Activated T-cell treated with anti-CD3 and anti-CD28 coated beads, Interleukin-2, amount 50 U/mL, for 1 hour (primary cell): ENCODE data around the gene ISG15.
"Not testable (repeated sequence)": the region's sequence is repeated elsewhere in the genome, so short reads cannot be mapped to it uniquely, and the experiment has no call there.

Experiments used
- DNase-seq: peaks from one replicate; pipeline ENCODE4 v3.0.0-alpha.2; 2020

The ISG15 gene

DNA sequence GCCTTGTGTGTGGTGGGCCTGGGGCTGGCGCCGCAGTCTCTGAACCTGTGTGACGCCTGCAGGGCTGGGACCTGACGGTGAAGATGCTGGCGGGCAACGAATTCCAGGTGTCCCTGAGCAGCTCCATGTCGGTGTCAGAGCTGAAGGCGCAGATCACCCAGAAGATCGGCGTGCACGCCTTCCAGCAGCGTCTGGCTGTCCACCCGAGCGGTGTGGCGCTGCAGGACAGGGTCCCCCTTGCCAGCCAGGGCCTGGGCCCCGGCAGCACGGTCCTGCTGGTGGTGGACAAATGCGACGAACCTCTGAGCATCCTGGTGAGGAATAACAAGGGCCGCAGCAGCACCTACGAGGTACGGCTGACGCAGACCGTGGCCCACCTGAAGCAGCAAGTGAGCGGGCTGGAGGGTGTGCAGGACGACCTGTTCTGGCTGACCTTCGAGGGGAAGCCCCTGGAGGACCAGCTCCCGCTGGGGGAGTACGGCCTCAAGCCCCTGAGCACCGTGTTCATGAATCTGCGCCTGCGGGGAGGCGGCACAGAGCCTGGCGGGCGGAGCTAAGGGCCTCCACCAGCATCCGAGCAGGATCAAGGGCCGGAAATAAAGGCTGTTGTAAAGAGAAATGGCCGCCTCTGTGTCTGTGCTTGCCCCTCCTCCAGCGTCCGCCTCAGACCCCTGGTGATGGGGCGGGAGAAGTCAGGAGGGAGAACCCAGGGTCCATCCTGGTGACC is 788 bp downstream of the ISG15 start:
- peak; percentile 52 for DNase-seq

DNA sequence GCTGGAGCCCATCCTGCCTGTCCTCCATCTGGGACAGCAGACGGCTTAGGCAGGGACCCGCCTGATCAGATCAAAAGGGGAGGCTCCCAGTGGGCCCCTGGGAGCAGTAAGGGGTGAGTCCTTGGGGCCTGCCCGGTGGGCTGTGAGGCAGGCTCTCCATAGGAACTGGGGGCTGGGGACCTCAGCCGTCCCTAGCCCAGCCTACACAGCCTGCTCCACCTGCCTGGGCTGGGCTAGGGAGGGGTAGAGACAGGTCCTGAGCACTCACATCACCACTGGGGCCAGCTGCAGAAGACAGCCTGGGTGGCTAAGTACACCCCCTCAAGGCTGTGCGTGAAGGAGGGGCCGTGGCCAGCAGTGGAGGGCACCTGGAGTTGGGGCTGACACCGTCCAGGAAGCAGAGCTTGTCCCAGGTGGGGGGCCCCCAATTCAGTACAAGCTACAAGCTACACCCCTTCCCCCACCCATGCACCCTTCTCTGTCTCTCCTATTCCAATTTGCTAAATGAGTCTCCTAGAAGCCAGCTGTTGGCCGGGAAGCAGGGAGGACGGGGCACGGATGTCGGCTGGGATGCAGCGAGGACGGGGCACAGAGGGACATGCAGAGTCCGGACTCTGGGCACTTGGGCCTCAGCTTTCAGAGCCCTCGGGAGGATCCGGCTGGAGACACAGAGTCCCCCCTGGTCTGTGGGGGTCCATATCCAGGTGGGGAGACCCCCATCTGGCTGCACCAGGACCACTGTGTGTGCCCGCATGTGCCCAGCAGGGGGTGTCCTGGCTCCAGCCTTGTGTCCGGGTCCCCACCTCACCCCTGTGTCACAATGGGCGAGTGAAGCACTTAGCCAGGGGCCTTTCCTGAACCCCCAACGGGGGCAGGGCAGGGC is 1.7 kb downstream of the ISG15 start:
- peak; percentile 29 for DNase-seq

GRCh38 chr1:1017397-1018320 is 4.4 kb downstream of the ISG15 start:
- not testable (repeated sequence) for DNase-seq

DNA sequence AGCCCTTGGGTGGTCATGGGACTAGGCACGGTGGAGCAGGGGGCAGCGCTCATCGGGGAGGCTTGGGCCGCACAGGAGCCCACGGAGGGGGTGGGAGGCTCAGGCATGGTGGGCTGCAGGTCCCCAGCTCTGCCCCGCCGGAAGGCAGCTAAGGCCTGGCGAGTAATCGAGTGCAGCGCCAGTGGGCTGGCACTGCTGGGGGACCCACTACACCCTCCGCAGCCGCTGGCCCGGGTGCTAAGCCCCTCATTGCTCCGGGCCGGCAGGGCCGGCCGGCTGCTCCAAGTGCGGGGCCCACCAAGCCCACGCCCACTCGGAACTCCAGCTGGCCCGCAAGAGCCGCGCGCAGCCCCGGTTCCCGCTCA is 5.0 kb downstream of the ISG15 start:
- DNase-seq: not testable (repeated sequence)

DNA sequence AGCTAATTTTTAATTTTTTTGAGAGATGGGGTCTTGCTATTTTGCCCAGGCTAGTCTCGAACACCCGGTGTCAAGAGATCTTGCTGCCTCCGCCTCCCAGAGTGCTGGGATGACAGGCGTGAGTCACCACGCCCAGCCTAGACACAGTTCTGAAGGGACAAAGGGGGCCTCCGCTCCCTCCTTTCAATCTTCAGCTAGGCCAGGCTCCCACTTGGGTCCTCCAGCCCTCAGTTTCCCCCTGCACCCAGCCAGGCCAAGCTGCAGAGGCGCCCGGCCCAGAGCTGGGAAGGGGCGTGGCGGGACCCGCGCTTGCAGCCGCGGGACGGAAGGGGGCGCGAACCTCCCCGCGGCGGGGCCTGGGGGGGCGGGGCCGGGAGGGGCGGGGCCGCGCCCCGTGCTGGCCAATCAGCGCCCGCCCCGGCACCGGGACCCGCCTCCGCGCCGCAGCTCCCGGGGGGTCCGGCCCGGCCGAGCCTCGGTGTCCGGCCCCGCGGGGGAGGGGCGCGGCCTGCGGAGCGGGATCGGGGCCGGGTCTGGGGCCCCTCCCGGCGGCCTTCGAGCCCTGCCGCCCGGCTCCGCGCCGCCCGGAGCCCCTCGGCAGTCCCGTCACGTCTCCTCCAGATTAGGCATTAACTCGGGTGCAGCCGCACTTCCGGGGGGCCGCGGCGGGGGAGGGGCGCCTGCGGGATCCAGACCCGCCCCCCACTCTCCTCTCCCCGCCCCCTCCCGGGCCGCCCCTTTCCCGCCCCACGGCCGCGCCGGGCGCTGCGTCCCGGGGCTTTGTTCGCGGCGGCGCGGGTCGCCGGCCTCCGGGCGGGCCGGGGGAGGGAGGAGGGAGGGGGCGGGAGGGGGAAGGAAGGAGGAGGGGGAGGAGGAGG is 6.1 kb downstream of the ISG15 start:
- peak; percentile 85 for DNase-seq

DNA sequence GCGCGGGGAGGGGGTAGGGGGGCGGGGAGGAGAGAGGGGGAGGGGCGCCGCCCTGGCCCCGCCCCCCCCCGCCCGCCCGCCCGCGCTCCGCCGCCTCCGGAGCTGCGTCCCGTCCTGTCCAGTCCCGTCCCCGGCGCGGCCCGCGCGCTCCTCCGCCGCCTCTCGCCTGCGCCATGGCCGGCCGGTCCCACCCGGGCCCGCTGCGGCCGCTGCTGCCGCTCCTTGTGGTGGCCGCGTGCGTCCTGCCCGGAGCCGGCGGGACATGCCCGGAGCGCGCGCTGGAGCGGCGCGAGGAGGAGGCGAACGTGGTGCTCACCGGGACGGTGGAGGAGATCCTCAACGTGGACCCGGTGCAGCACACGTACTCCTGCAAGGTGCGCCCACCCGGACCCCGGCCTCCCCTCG is 6.7 kb downstream of the ISG15 start, which contains the start of gene AGRN:
Gene AGRN, plus strand, starts transcription at position 121 of the 405 bp plus-strand sequence. Its CDS starts 53 bp downstream, at position 174.
- DNase-seq: peak; percentile 68

DNA sequence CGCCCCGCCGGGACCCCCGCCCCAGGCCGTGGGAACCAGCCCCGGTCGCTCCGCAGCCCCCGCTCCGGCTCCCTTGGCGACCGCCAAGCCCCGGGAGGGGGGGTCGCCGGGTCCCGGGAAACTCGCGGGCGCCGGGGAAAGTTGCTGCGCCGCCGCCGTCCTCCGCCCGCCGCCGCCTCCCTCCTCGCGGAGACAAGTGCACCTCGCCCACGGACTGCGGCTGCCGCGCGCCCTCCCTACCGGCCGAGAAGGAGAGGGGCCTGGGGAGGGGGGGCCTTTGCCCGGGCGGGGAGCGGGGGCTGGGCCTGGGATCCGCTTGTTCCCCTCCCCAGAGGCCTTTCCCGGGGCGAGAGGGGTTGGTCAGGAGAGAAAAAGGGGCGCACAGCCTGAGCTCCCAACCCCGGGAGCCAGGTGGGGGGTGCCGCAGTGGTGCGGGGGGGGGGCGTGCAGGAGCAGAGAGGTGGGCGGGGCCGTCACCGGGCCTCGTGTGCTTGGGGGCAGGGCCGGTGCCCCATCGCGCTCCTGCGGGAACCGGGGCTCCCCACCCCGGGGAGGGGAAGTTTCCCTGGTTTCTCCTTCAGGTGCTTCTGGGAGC is 7.2 kb downstream of the ISG15 start:
- DNase-seq: peak; percentile 60

- DNase-seq: no peak
Measured at GRCh38 chr1:1021010-1021919, 8.0 kb downstream of the ISG15 start.

DNA sequence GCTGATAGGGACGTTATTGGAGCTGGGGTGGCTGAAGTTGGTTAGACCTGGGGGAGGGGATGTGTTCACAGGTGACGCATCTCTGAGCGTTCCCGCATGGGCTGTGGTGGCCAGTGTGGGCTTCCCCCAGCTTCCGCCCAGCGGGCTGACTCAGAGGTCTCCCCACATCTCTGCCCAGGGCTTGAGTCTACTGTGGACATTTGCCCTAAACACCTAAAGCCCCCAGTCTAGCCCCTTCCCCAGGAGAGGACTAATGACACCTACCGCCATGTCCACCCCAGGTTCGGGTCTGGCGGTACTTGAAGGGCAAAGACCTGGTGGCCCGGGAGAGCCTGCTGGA is 8.6 kb downstream of the ISG15 start:
- no peak for DNase-seq

DNA sequence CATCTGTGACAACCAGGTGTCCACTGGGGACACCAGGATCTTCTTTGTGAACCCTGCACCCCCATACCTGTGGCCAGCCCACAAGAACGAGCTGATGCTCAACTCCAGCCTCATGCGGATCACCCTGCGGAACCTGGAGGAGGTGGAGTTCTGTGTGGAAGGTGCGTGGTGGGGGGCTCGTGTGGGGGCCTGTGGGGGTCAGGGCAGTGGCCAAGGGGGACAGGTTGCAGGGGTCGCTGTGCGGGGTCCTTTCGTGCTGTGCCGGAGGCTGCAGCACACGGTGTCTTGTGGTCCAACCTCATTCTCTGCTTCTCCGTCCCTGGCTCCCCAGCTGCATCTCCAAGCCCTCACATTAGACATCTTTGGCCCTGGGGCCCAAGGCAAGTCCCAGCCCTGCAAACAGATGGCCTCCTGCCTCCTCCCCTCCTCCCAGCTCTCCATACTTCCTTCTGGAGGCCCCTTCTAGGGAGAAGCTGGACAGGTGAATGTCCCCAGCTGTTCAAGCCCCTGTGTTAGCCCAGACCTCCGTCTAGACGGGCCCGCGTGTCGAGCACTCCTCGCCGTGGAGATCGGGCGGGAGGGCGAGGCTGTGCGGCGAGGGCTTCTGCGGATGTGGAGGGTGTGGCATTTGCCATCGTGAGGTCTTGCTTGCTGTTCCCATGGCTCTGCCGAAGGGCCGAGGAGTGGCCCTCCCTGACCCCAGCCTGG is 9.2 kb downstream of the ISG15 start:
- no peak for DNase-seq

GRCh38 chr1:1023700-1024099 is 10.4 kb downstream of the ISG15 start:
- DNase-seq: no peak

DNA sequence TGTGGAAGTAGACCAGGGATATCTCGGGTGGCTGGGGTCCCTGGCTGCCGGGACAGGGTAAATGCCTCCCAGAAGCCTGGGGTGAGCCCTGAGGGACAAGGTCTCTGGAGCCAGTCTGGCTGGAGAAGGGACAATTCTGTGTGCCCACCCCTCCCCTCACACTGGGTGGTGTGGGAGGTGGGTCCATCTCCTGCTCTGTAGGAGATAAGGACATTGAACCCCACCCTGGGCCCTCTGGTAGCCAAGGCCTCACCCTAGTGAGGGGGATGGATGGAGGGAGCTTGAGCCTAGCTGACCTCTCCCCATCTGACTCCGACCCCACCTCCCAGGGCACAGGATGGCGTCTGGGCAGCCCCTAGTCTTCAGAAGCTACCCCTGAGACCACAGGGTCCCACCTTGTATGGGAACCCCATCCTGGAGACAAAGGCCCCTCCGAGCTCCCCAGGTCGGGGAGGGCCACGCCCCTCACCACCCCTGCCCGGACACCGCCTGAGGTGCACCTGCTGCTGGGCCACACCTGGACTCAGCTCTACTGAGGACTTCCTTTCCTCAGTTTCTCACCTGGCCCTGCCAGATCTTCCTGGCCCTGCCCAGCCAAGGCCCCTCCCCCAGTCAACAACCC is 11.0 kb downstream of the ISG15 start:
- DNase-seq: no peak

GRCh38 chr1:1024771-1025699 is 11.7 kb downstream of the ISG15 start:
- no peak for DNase-seq

DNA sequence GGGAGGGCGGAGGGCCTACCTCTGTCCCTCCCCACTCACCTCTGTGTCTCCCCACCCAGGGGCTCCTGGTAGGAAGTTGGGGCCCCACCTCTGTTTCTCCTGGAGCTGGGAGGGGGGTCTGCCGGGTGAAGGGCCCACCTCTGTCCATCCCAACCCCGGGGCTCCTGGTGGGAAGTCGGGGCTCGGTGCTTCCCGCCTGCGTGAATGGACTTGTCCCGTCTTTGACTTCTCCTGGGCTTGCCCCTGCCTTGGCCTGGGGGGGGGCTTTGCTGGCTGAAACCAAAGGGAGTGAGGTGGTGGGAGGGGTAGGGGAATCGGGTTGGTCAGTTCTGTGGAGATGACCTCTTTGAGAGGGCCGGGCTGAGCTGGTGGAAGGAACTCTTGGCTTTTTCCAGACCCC is 12.4 kb downstream of the ISG15 start:
- DNase-seq: no peak

- no peak for DNase-seq
Measured at GRCh38 chr1:1026599-1027413, 13.5 kb downstream of the ISG15 start.

GRCh38 chr1:1027791-1028190 is 14.5 kb downstream of the ISG15 start:
- DNase-seq: no peak
